Endodermal cell (in vitro differentiated cells): Measurements from ENCODE around the gene LPIN2. TPM values are rescaled to one million over a fixed set of nuclear protein-coding genes. Genes with fewer than 3 reads are reported as not detected.

Source experiments
- DNase-seq: peaks from one replicate; pipeline ENCODE4 v3.0.0-alpha.2; 2017
- H3K27ac ChIP-seq: 2 replicates; pipeline ENCODE4 v1.5.1; 2013; ENCODE audit warnings: mild to moderate bottlenecking, low read depth, low read length, moderate library complexity
- H3K27me3 ChIP-seq: 2 replicates; pipeline ENCODE4 v1.6.1; 2013; ENCODE audit warnings: mild to moderate bottlenecking, low read length, moderate library complexity; ENCODE audit not compliant: insufficient read depth, control insufficient read depth, poor library complexity, severe bottlenecking
- H3K36me3 ChIP-seq: 2 replicates; pipeline ENCODE4 v1.7.0; 2013; ENCODE audit warnings: mild to moderate bottlenecking, low read length, moderate library complexity; ENCODE audit not compliant: control insufficient read depth, insufficient read depth
- H3K4me1 ChIP-seq: one replicate; pipeline ENCODE4 v1.7.0; 2013; ENCODE audit warnings: low read length; ENCODE audit not compliant: control insufficient read depth, insufficient read depth
- H3K4me3 ChIP-seq: 2 replicates; pipeline ENCODE4 v1.5.1; 2013; ENCODE audit warnings: mild to moderate bottlenecking, low read length, moderate library complexity
- H3K9ac ChIP-seq: 2 replicates; pipeline ENCODE4 v1.6.1; 2013; ENCODE audit warnings: mild to moderate bottlenecking, low read length, moderate library complexity; ENCODE audit not compliant: poor library complexity, severe bottlenecking; ENCODE audit errors: extremely low read depth
- H3K9me3 ChIP-seq: 2 replicates; pipeline ENCODE4 v1.6.1; 2013; ENCODE audit warnings: mild to moderate bottlenecking, low read length, moderate library complexity; ENCODE audit not compliant: control insufficient read depth
- H3K27ac Mint-ChIP-seq: 2 replicates; pipeline ENCODE4 v1.8.0; 2020; ENCODE audit warnings: mixed read lengths
- H3K27me3 Mint-ChIP-seq: 2 replicates; pipeline ENCODE4 v1.8.0; 2021; ENCODE audit warnings: mild to moderate bottlenecking, mixed read lengths; ENCODE audit not compliant: insufficient read depth
- H3K36me3 Mint-ChIP-seq: 2 replicates; pipeline ENCODE4 v1.8.0; 2020; ENCODE audit warnings: low read depth, mixed read lengths
- H3K4me1 Mint-ChIP-seq: 2 replicates; pipeline ENCODE4 v1.8.0; 2020; ENCODE audit warnings: mixed read lengths
- H3K4me3 Mint-ChIP-seq: 2 replicates; pipeline ENCODE4 v1.8.0; 2020; ENCODE audit warnings: mild to moderate bottlenecking, moderate library complexity, mixed read lengths
- H3K9me3 Mint-ChIP-seq: 2 replicates; pipeline ENCODE4 v1.8.0; 2020; ENCODE audit warnings: mild to moderate bottlenecking, mixed read lengths
- WGBS, 2 experiments: methylation state at CpG; one replicate each; pipeline versions ENCODE4 v1.1.5 to v1.1.7; 2013; ENCODE audit warnings: missing lambda C conversion rate in 2 of 2, mixed read lengths in 1 of 2; ENCODE audit not compliant: insufficient coverage in 1 of 2, insufficient read length in 1 of 2; 5-methylcytosine and 5-hydroxymethylcytosine counted together
- total RNA-seq, 2 donors: library from RNA; stranded (reverse); fragmentation: NEBNext Ultra II Directional in 1 of 2; extraction: Animal tissue kit (Norgen Biotek cat#: 25700) in 1 of 2; gene quantifications; 2 replicates in 1 of 2; 3 replicates in 1 of 2; pipeline ENCODE4 v1.2.1, GENCODE V29; 2021
- TF ChIP-seq, protein P1 (sequence below): fragments of 200-600 bp; sonication (generic); conservative IDR thresholded peaks from 2 replicates; pipeline ENCODE4 v1.5.0; 2021; ENCODE audit warnings: antibody characterized with exemption, mild to moderate bottlenecking

Gene LPIN2
- total RNA-seq, 2 donors from 2014 or later = 22.9 to 31.8 TPM

DNA sequence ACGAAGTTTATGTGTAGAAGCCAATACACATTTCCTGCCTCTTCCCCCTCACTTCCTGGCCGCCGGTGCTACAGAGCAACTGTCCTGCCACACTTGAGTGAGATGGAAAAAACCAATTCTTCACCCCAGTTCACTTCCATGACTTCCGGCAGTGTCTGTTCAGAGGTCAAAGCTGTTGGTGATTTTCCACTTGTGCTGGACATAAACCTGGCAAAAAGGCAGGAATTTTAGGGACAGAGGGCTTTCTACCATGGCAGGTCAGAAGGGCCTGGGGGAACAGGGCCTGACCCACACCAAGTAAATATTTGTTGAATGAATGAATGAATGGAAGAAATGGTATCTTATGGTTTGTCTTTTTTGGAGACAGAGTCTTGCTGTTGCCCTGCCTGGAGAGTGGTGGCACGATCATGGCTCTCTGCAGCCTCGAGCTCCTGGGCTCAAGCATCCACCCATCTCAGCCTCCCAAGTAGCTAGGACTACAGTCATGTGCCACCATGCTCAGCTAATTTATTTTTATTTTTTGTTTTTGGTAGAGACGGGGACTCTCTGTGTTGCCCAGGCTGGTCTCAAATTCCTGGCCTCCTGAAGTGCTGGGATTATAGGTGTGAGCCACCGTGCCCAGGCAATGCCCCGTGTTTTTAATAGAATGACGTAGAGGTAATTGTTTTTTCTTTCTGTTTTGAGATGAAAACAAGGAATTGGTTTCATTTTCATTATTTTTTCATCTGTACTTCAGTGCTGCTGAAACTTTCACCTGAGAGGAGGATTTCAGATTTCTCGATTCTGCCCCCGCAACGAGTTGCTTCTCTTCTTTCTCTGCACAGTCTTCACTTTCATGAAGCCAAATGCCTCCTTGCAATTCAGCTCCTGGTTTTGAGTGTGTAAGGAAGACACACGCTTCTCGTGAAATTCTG, 48.0 kb upstream of the LPIN2 start:
- Histone ChIP-seq H3K27me3 (no peaks in the 10 kb centered on the region), H3K9me3 (no peaks in the 10 kb centered on the region), H3K36me3 (no peaks in the 10 kb centered on the region), H3K9ac (no peak overlapping the region), H3K27ac (no peak overlapping the region), H3K4me3 (no peak overlapping the region), H3K4me1 (peaks cover 3% of the 10 kb centered on the region)
- WGBS, 2 experiments = 90 to 97% methylated on average over 6 to 15 of the region's 15 CpGs
- TF ChIP-seq, protein P1, sequence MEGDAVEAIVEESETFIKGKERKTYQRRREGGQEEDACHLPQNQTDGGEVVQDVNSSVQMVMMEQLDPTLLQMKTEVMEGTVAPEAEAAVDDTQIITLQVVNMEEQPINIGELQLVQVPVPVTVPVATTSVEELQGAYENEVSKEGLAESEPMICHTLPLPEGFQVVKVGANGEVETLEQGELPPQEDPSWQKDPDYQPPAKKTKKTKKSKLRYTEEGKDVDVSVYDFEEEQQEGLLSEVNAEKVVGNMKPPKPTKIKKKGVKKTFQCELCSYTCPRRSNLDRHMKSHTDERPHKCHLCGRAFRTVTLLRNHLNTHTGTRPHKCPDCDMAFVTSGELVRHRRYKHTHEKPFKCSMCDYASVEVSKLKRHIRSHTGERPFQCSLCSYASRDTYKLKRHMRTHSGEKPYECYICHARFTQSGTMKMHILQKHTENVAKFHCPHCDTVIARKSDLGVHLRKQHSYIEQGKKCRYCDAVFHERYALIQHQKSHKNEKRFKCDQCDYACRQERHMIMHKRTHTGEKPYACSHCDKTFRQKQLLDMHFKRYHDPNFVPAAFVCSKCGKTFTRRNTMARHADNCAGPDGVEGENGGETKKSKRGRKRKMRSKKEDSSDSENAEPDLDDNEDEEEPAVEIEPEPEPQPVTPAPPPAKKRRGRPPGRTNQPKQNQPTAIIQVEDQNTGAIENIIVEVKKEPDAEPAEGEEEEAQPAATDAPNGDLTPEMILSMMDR = no peak
- no peaks in the 10 kb centered on the region for H3K27me3 Mint-ChIP-seq
- DNase-seq = peak; percentile 43
- no peak overlapping the region for H3K27ac Mint-ChIP-seq
- H3K4me1 Mint-ChIP-seq = peaks cover 18% of the 10 kb centered on the region
- H3K36me3 Mint-ChIP-seq = no peaks in the 10 kb centered on the region
- no peak overlapping the region for H3K4me3 Mint-ChIP-seq
- H3K9me3 Mint-ChIP-seq = no peaks in the 10 kb centered on the region

GRCh38 chr18:3059272-3059671, 46.3 kb upstream of the LPIN2 start:
- H3K36me3 Mint-ChIP-seq = peaks cover under 1% of the 10 kb centered on the region
- no peak overlapping the region for H3K4me3 ChIP-seq
- no peak overlapping the region for H3K27ac ChIP-seq
- H3K27me3 Mint-ChIP-seq = no peaks in the 10 kb centered on the region
- H3K36me3 ChIP-seq = no peaks in the 10 kb centered on the region
- no peak overlapping the region for H3K27ac Mint-ChIP-seq
- peaks cover 3% of the 10 kb centered on the region for H3K4me1 ChIP-seq
- 87% methylated on average over 3 of the region's 3 CpGs; no CpG with 5 or more reads in 1 of the 2 experiments for WGBS, 2 experiments
- no peak overlapping the region for H3K9ac ChIP-seq
- no peak overlapping the region for H3K4me3 Mint-ChIP-seq
- no peaks in the 10 kb centered on the region for H3K27me3 ChIP-seq
- DNase-seq = no peak
- H3K4me1 Mint-ChIP-seq = peaks cover 18% of the 10 kb centered on the region
- H3K9me3 ChIP-seq = no peaks in the 10 kb centered on the region
- peaks cover 2% of the 10 kb centered on the region for H3K9me3 Mint-ChIP-seq
- TF ChIP-seq, protein P1 = no peak

DNA sequence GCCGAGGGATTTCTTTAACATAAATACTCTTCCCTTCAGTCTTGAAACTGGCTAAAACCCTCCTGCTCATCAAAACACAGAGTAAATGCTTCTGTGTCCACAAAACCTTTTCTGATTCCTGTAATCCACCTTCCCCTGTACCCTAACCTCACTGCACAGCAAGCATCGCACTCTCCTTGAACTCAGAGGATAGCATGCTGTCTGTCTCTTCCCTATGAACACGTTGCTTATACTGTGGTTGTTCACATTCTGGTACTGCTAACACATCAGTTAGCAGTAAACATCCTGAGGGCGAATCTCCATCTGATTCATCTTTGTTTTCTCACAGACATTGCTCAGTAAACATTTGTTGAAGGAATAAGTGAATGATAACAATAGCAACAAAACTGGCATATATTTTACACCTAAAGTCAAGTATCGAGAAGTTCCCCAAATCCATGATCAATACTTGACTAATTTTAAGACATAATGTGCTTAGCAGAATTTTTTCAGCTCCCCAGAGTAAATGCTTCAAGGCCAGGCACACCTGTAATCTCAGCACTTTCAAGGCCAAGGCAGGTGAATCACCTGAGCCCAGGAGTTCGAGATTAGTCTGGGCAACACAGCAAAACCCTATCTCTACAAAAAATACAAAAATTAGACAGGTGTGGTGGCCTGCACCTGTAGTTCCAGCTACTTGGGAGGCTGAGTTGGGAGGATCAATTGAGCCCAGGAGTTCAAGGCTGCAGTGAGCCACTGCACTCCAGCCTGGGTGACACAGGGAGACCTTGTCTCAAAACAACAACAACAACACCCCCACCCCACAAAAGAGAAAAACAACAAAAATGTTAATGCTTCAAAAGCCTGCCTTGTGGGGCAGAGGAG, 45.6 kb upstream of the LPIN2 start:
- Mint-ChIP-seq H3K9me3 (peaks cover 5% of the 10 kb centered on the region), H3K4me1 (peaks cover 18% of the 10 kb centered on the region), H3K27me3 (no peaks in the 10 kb centered on the region), H3K27ac (no peak overlapping the region), H3K36me3 (peaks cover 2% of the 10 kb centered on the region), H3K4me3 (no peak overlapping the region)
- Histone ChIP-seq H3K27me3 (no peaks in the 10 kb centered on the region), H3K9me3 (peaks cover 1% of the 10 kb centered on the region), H3K27ac (no peak overlapping the region), H3K4me3 (no peak overlapping the region), H3K4me1 (peaks cover 3% of the 10 kb centered on the region), H3K9ac (no peak overlapping the region), H3K36me3 (no peaks in the 10 kb centered on the region)
- 89 to 96% methylated on average over 4 to 6 of the region's 6 CpGs for WGBS, 2 experiments
- peak; percentile 32 for DNase-seq
- TF ChIP-seq, protein P1 = no peak
